Neural progenitor cell (in vitro differentiated cells): ENCODE measurements around the gene PDSS1. TPM values are rescaled to one million over a fixed set of nuclear protein-coding genes. Genes with fewer than 3 reads are reported as not detected.

ENCODE experiments used
- DNase-seq: peaks from one replicate; pipeline ENCODE4 v3.0.0-alpha.2; 2016; ENCODE audit warnings: low spot score
- H2AFZ ChIP-seq: fragments of 200-600 bp; sonication (generic); replicated peaks from 2 replicates; pipeline ENCODE4 v1.6.1; 2016; ENCODE audit warnings: antibody characterized with exemption
- H3F3A ChIP-seq: fragments of 200-600 bp; sonication (generic); 2 replicates; pipeline ENCODE4 v1.6.1; 2016; ENCODE audit warnings: antibody characterized with exemption, low read depth
- H3K27ac ChIP-seq: fragments of 200-600 bp; sonication (generic); 2 replicates; pipeline ENCODE4 v1.5.1; 2016; ENCODE audit warnings: mild to moderate bottlenecking
- H3K27me3 ChIP-seq: fragments of 200-600 bp; sonication (generic); 2 replicates; pipeline ENCODE4 v1.6.1; 2016; ENCODE audit warnings: mild to moderate bottlenecking, moderate library complexity
- H3K36me3 ChIP-seq: fragments of 200-600 bp; sonication (generic); 2 replicates; pipeline ENCODE4 v1.5.1; 2016
- H3K4me1 ChIP-seq: fragments of 200-600 bp; sonication (generic); 2 replicates; pipeline ENCODE4 v1.6.1; 2016; ENCODE audit warnings: mixed run types
- H3K4me2 ChIP-seq: fragments of 200-600 bp; sonication (generic); 2 replicates; pipeline ENCODE4 v1.6.1; 2016
- H3K4me3 ChIP-seq: fragments of 200-600 bp; sonication (generic); 2 replicates; pipeline ENCODE4 v1.5.1; 2016
- H3K79me2 ChIP-seq: fragments of 200-600 bp; sonication (generic); 2 replicates; pipeline ENCODE4 v1.6.1; 2016; ENCODE audit warnings: low read depth
- H3K9ac ChIP-seq: fragments of 200-600 bp; sonication (generic); 2 replicates; pipeline ENCODE4 v1.6.1; 2016
- H3K9me3 ChIP-seq: fragments of 200-600 bp; sonication (generic); 2 replicates; pipeline ENCODE4 v1.5.1; 2016; ENCODE audit warnings: low read depth
- H4K20me1 ChIP-seq: fragments of 200-600 bp; sonication (generic); 2 replicates; pipeline ENCODE4 v1.6.1; 2016; ENCODE audit warnings: low read depth
- H3K27ac Mint-ChIP-seq: 3 replicates; pipeline ENCODE4 v1.8.0; 2021; ENCODE audit warnings: mixed read lengths
- H3K27me3 Mint-ChIP-seq: 2 replicates; pipeline ENCODE4 v1.8.0; 2022; ENCODE audit warnings: low read depth, mild to moderate bottlenecking, inconsistent platforms, moderate library complexity, mixed read lengths; ENCODE audit not compliant: insufficient read depth
- H3K36me3 Mint-ChIP-seq: 3 replicates; pipeline ENCODE4 v1.8.0; 2021; ENCODE audit warnings: mixed read lengths
- H3K4me1 Mint-ChIP-seq: 3 replicates; pipeline ENCODE4 v1.8.0; 2021; ENCODE audit warnings: mixed read lengths
- H3K4me3 Mint-ChIP-seq: 3 replicates; pipeline ENCODE4 v1.8.0; 2021; ENCODE audit warnings: mild to moderate bottlenecking, moderate library complexity, mixed read lengths
- H3K9me3 Mint-ChIP-seq: 3 replicates; pipeline ENCODE4 v1.8.0; 2020; ENCODE audit warnings: mixed read lengths
- EZH2 ChIP-seq: fragments of 200-600 bp; sonication (generic); IDR thresholded peaks from 2 replicates; pipeline ENCODE4 v1.6.1; 2017; ENCODE audit warnings: antibody characterized with exemption, mild to moderate bottlenecking, moderate library complexity
- EZH2phosphoT487 ChIP-seq: fragments of 200-600 bp; sonication (generic); IDR thresholded peaks from 2 replicates; pipeline ENCODE4 v1.6.1; 2017; ENCODE audit warnings: antibody characterized with exemption
- total RNA-seq: library from RNA; depleted of rRNA; stranded (reverse); fragments of >200 nt; gene quantifications from 2 replicates; pipeline ENCODE4 v1.2.3, GENCODE V29; 2015; ENCODE audit warnings: low replicate concordance
- TF ChIP-seq, protein P1 (sequence below): fragments of 200-600 bp; sonication (generic); IDR thresholded peaks from 2 replicates; pipeline ENCODE4 v1.5.1; 2017; ENCODE audit warnings: antibody characterized with exemption, mild to moderate bottlenecking

PDSS1 gene
- total RNA-seq, 1 donor from 2014 or later, result 17.2 TPM

DNA sequence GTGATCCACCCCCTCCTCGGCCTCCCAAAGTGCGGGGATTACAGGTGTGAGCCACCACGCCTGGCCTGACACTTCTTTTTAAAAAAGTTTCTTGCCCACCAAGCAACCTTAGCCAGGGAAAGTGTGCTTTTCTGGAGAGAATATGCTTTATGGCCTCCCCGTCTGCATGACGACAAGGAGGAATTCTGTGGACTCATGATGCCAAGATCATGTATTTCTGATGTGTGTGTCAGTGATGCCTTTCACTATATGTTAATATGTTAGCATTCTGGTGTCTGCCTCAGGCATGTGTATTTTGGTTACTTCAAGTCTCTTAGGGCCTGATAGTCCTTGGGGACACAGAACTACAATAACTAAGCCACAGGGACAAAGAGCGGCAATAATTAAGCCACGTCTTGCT lies 2.1 kb downstream of the PDSS1 start:
- no peaks in the 10 kb centered on the region for H3K36me3 ChIP-seq
- no peak overlapping the region for H3K4me2 ChIP-seq
- peaks cover 13% of the 10 kb centered on the region for H3K36me3 Mint-ChIP-seq
- H3K4me3 ChIP-seq, result no peak overlapping the region
- no peak overlapping the region for H2AFZ ChIP-seq
- H3K27me3 Mint-ChIP-seq, result peaks cover 6% of the 10 kb centered on the region
- no peak overlapping the region for H3K27ac ChIP-seq
- peaks cover 4% of the 10 kb centered on the region for H3F3A ChIP-seq
- H3K4me3 Mint-ChIP-seq, result no peak overlapping the region
- DNase-seq, result no peak
- H3K9me3 ChIP-seq, result no peaks in the 10 kb centered on the region
- no peaks in the 10 kb centered on the region for H3K9me3 Mint-ChIP-seq
- H4K20me1 ChIP-seq, result no peaks in the 10 kb centered on the region
- peaks cover 8% of the 10 kb centered on the region for H3K4me1 Mint-ChIP-seq
- peaks cover 58% of the 10 kb centered on the region for H3K79me2 ChIP-seq
- no peak overlapping the region for H3K9ac ChIP-seq
- TF ChIP-seq EZH2 (no peak), EZH2phosphoT487 (no peak)
- TF ChIP-seq, protein P1, sequence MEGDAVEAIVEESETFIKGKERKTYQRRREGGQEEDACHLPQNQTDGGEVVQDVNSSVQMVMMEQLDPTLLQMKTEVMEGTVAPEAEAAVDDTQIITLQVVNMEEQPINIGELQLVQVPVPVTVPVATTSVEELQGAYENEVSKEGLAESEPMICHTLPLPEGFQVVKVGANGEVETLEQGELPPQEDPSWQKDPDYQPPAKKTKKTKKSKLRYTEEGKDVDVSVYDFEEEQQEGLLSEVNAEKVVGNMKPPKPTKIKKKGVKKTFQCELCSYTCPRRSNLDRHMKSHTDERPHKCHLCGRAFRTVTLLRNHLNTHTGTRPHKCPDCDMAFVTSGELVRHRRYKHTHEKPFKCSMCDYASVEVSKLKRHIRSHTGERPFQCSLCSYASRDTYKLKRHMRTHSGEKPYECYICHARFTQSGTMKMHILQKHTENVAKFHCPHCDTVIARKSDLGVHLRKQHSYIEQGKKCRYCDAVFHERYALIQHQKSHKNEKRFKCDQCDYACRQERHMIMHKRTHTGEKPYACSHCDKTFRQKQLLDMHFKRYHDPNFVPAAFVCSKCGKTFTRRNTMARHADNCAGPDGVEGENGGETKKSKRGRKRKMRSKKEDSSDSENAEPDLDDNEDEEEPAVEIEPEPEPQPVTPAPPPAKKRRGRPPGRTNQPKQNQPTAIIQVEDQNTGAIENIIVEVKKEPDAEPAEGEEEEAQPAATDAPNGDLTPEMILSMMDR, result no peak
- H3K27me3 ChIP-seq, result no peaks in the 10 kb centered on the region
- peaks cover 8% of the 10 kb centered on the region for H3K4me1 ChIP-seq
- no peak overlapping the region for H3K27ac Mint-ChIP-seq

DNA sequence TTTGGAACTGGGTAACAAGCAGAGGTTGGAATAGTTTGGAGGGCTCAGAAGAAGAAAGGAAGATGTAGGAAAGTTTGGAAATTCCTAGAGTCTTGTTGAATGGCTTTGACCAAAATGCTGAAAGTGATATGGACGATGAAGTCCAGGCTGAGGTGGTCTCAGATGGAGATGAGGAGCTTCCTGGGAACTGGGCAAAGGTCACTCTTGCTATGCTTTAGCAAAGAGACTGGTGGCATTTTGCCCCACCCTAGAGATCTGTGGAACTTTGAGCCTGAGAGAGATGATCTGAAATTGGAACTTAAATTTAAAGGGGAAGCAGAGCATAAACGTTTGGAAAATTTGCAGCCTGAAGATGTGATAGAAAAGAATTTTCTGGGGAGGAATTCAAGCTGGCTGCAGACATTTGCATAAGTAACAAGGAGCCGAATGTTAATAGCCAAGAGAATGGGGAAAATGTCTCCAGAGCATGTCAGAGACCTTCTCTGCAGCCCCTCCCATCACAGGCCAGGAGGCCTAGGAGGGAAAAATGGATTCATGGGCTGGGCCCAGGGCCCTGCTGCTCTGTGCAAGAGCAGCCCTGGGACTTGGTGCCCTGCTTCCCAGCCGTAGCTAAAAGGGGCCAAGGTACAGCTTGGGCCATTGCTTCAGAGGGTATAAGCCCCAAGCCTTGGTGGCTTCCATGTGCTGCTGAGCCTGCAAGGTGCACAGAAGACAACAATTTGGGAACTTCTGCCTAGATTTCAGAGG lies 3.6 kb downstream of the PDSS1 start:
- Histone ChIP-seq H3F3A (peaks cover 2% of the 10 kb centered on the region), H3K4me3 (no peak overlapping the region), H3K36me3 (no peaks in the 10 kb centered on the region), H3K4me1 (peaks cover 8% of the 10 kb centered on the region), H4K20me1 (no peaks in the 10 kb centered on the region), H3K4me2 (no peak overlapping the region), H2AFZ (no peak overlapping the region), H3K27me3 (no peaks in the 10 kb centered on the region), H3K27ac (no peak overlapping the region), H3K9ac (no peak overlapping the region), H3K9me3 (no peaks in the 10 kb centered on the region), H3K79me2 (peaks cover 58% of the 10 kb centered on the region)
- Mint-ChIP-seq H3K36me3 (peaks cover 15% of the 10 kb centered on the region), H3K4me3 (no peak overlapping the region), H3K27ac (no peak overlapping the region), H3K9me3 (no peaks in the 10 kb centered on the region), H3K4me1 (peaks cover 8% of the 10 kb centered on the region), H3K27me3 (peaks cover 8% of the 10 kb centered on the region)
- TF ChIP-seq, protein P1, result no peak
- TF ChIP-seq EZH2 (no peak), EZH2phosphoT487 (no peak)
- no peak for DNase-seq

DNA sequence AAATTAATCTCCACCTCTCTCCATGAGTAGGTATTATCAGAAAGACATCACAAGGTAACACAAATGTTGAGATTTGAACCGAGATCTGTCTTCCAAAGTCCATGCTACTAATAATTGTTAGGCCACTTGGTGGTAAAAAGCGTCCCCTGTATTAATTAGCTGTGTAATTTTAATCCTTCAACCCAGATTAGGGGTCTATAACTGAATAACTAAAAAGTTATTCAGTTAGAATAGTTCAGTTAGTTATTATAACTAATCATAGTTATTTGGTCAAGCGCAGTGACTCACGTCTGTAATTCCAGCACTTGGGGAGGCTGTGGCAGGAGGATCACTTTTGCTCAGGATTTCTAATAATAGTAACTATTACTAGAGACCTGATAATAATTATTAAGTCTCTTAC lies 5.6 kb downstream of the PDSS1 start:
- no peak overlapping the region for H3K4me3 ChIP-seq
- no peak for DNase-seq
- Mint-ChIP-seq H3K27ac (no peak overlapping the region), H3K36me3 (peaks cover 25% of the 10 kb centered on the region), H3K9me3 (no peaks in the 10 kb centered on the region), H3K27me3 (peaks cover 5% of the 10 kb centered on the region), H3K4me1 (peaks cover 3% of the 10 kb centered on the region), H3K4me3 (no peak overlapping the region)
- H3K27ac ChIP-seq, result no peak overlapping the region
- no peak for TF ChIP-seq EZH2
- no peak for TF ChIP-seq EZH2phosphoT487
- TF ChIP-seq, protein P1, result no peak
- H4K20me1 ChIP-seq, result no peaks in the 10 kb centered on the region
- H3K9me3 ChIP-seq, result no peaks in the 10 kb centered on the region
- no peaks in the 10 kb centered on the region for H3F3A ChIP-seq
- H3K4me2 ChIP-seq, result no peak overlapping the region
- H3K79me2 ChIP-seq, result peaks cover 50% of the 10 kb centered on the region
- no peak overlapping the region for H3K9ac ChIP-seq
- H3K36me3 ChIP-seq, result no peaks in the 10 kb centered on the region
- peaks cover 8% of the 10 kb centered on the region for H3K4me1 ChIP-seq
- H2AFZ ChIP-seq, result no peak overlapping the region
- H3K27me3 ChIP-seq, result no peaks in the 10 kb centered on the region
